Body of pancreas (tissue), 4 donors: ENCODE data around the gene AGMO. TPM values are rescaled to one million over a fixed set of nuclear protein-coding genes. Genes with fewer than 3 reads are reported as not detected.
"Not testable (repeated sequence)": the region's sequence is repeated elsewhere in the genome, so short reads cannot be mapped to it uniquely, and the experiment has no call there.

ENCODE experiments used
- ATAC-seq: fragments of 150-250 bp; one replicate; pipeline ENCODE4 v1.9.1; 2016
- DNase-seq, 4 donors: peaks; one replicate each; pipeline ENCODE4 v3.0.0-alpha.2; 2019
- H3K27ac ChIP-seq, 4 donors: fragments of 200-600 bp; sonication (generic); 1 replicate in 3 of 4; 2 replicates in 1 of 4; pipeline versions ENCODE4 v1.5.1 to v1.6.1; 2016 to 2019; ENCODE audit warnings: mild to moderate bottlenecking in 1 of 4, mixed read lengths in 1 of 4, moderate library complexity in 1 of 4
- H3K27me3 ChIP-seq, 2 donors: fragments of 200-600 bp; sonication (generic); one replicate each; pipeline ENCODE4 v1.6.0; 2016; ENCODE audit warnings: mild to moderate bottlenecking in 1 of 2
- H3K36me3 ChIP-seq, 2 donors: fragments of 200-600 bp; sonication (generic); replicated peaks in 1 of 2; 2 replicates each; pipeline ENCODE4 v1.5.1; 2016; ENCODE audit warnings: low read depth in 2 of 2; ENCODE audit not compliant: insufficient read depth in 1 of 2
- H3K4me1 ChIP-seq: fragments of 200-600 bp; sonication (generic); one replicate; pipeline ENCODE4 v1.6.0; 2016
- H3K4me3 ChIP-seq, 2 donors: fragments of 200-600 bp; sonication (generic); 1 replicate in 1 of 2; 2 replicates in 1 of 2; pipeline ENCODE4 v1.5.1; 2016 to 2019
- H3K9me3 ChIP-seq, 3 donors: fragments of 200-600 bp; sonication (generic); 1 replicate in 2 of 3; 2 replicates in 1 of 3; pipeline ENCODE4 v1.5.1; 2016
- CTCF ChIP-seq, 7 experiments: fragments of 450-650 bp in 4 of 7; fragments of 200-600 bp in 3 of 7; sonication (generic) in 3 of 7; IDR thresholded peaks; one replicate each; pipeline ENCODE4 v1.5.1; 2016 to 2019; ENCODE audit warnings: antibody characterized with exemption in 7 of 7
- POLR2A ChIP-seq, 3 donors: fragments of 450-650 bp; IDR thresholded peaks; one replicate each; pipeline ENCODE4 v1.6.1; 2016; ENCODE audit warnings: antibody characterized with exemption in 3 of 3, mild to moderate bottlenecking in 2 of 3
- WGBS, 2 donors: methylation state at CpG; one replicate each; pipeline ENCODE4 v1.1.5; 2017; 5-methylcytosine and 5-hydroxymethylcytosine counted together
- intact Hi-C: fragments of 100-400 bp; cut with DNase I; formaldehyde crosslinking; loops from one replicate; pipeline ENCODE4 v1.15.1; 2023
- total RNA-seq, 2 donors: library from RNA; depleted of rRNA; stranded (reverse); fragments of >200 nt; gene quantifications; one replicate each; pipeline ENCODE4 v1.1.0, GENCODE V29; 2016

Gene AGMO
- total RNA-seq, 2 donors from 2014 or later, result 0.52 TPM; not detected in 1

GRCh38 chr7:15543256-15543655 lies 18.6 kb downstream of the AGMO start:
- DNase-seq, result no peak
- intact Hi-C loops, result no loop called here

GRCh38 chr7:15527648-15528047 lies 34.2 kb downstream of the AGMO start:
- Histone ChIP-seq H3K27ac (no peak overlapping the region), H3K9me3 (no peaks in the 10 kb centered on the region), H3K36me3 (no peaks in the 10 kb centered on the region), H3K4me3 (no peak overlapping the region), H3K27me3 (no peaks in the 10 kb centered on the region), H3K4me1 (no peaks in the 10 kb centered on the region)
- TF ChIP-seq CTCF (IDR thresholded peaks at IDR 0.05) (no peak), POLR2A (IDR thresholded peaks at IDR 0.05) (no peak)
- ATAC-seq (no peak), DNase-seq (no peak)
- intact Hi-C loops, result no loop called here

More at GRCh38 chr7:15543256-15543655, 18.6 kb downstream of the AGMO start:
- no peaks in the 10 kb centered on the region for H3K27me3 ChIP-seq
- H3K4me3 ChIP-seq, result no peak overlapping the region
- 86 to 100% methylated on average over 1 of the region's 1 CpG for WGBS, 2 donors
- no peaks in the 10 kb centered on the region for H3K9me3 ChIP-seq
- TF ChIP-seq CTCF (IDR thresholded peaks at IDR 0.05) (no peak), POLR2A (IDR thresholded peaks at IDR 0.05) (no peak)
- no peaks in the 10 kb centered on the region for H3K36me3 ChIP-seq
- H3K4me1 ChIP-seq, result no peaks in the 10 kb centered on the region
- no peak overlapping the region for H3K27ac ChIP-seq
- ATAC-seq, result no peak

GRCh38 chr7:15525652-15526263 lies 36.1 kb downstream of the AGMO start:
- DNase-seq (no peak), ATAC-seq (no peak)
- no peaks in the 10 kb centered on the region for H3K36me3 ChIP-seq
- no peaks in the 10 kb centered on the region for H3K9me3 ChIP-seq
- TF ChIP-seq CTCF (IDR thresholded peaks at IDR 0.05) (no peak), POLR2A (IDR thresholded peaks at IDR 0.05) (no peak)
- H3K4me3 ChIP-seq, result no peak overlapping the region
- no peaks in the 10 kb centered on the region for H3K27me3 ChIP-seq
- H3K4me1 ChIP-seq, result no peaks in the 10 kb centered on the region
- no peak overlapping the region for H3K27ac ChIP-seq
- intact Hi-C loops, result no loop called here
- WGBS, 2 donors, result 90 to 94% methylated on average over 21 of the region's 21 CpGs

- H3K27me3 ChIP-seq, result no peaks in the 10 kb centered on the region
- H3K4me3 ChIP-seq, result no peak overlapping the region
- H3K27ac ChIP-seq, result no peak overlapping the region
- H3K9me3 ChIP-seq, result no peaks in the 10 kb centered on the region
- no peak for TF ChIP-seq CTCF (IDR thresholded peaks at IDR 0.05)
- TF ChIP-seq POLR2A (IDR thresholded peaks at IDR 0.05), result no peak
- H3K4me1 ChIP-seq, result no peaks in the 10 kb centered on the region
- no peaks in the 10 kb centered on the region for H3K36me3 ChIP-seq
- WGBS, 2 donors, result 62 to 76% methylated on average over 1 of the region's 1 CpG
- intact Hi-C loops, result no loop called here
- DNase-seq (no peak), ATAC-seq (no peak)
Measured at GRCh38 chr7:15524077-15524476, 37.7 kb downstream of the AGMO start.

GRCh38 chr7:15517865-15518264 lies 44.0 kb downstream of the AGMO start:
- H3K4me1 ChIP-seq, intact Hi-C loops, ATAC-seq, H3K27me3 ChIP-seq, H3K4me3 ChIP-seq, DNase-seq, H3K36me3 ChIP-seq, H3K27ac ChIP-seq, H3K9me3 ChIP-seq: not testable (repeated sequence)
- WGBS, 2 donors, result 62 to 80% methylated on average over 3 to 7 of the region's 7 CpGs
